GM21737 (cell line): ENCODE data around the gene FIBP.
"Not testable (repeated sequence)": the region's sequence is repeated elsewhere in the genome, so short reads cannot be mapped to it uniquely, and the experiment has no call there.

Experiments used
- ATAC-seq: cut with Tn5 transposase; IDR thresholded peaks from one replicate; pipeline ENCODE4 v1.9.1; 2021; ENCODE audit warnings: mild to moderate bottlenecking, moderate library complexity; ENCODE audit not compliant: unreplicated experiment

The FIBP gene

GRCh38 chr11:65915101-65915820 is 27.0 kb upstream of the FIBP start:
- no peak for ATAC-seq

- ATAC-seq: no peak
Observed at GRCh38 chr11:65912845-65913244, 24.6 kb upstream of the FIBP start.

GRCh38 chr11:65911682-65912568 is 23.7 kb upstream of the FIBP start:
- no peak for ATAC-seq

DNA sequence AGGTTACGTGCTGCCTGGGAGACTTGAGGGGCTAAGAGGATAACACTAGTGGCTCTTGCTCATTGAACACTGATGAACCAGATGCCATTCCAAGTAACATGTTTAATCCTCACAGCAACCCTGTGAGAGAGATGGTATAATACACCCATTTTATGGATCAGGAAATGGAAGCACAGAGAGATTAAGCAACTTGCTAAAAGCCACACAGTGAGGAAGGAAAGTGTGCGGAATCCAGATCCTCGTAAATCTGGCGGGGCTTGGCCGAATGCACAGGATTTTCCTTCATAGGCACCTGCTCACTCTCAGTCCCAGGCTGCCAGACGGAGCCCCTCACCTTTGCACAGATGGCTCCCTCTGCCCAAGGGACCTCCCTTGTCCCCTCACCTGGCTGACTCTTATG is 19.6 kb upstream of the FIBP start:
- no peak for ATAC-seq

- no peak for ATAC-seq
Observed at GRCh38 chr11:65906602-65907001, 18.3 kb upstream of the FIBP start.

GRCh38 chr11:65903715-65904114 is 15.4 kb upstream of the FIBP start:
- ATAC-seq: no peak

DNA sequence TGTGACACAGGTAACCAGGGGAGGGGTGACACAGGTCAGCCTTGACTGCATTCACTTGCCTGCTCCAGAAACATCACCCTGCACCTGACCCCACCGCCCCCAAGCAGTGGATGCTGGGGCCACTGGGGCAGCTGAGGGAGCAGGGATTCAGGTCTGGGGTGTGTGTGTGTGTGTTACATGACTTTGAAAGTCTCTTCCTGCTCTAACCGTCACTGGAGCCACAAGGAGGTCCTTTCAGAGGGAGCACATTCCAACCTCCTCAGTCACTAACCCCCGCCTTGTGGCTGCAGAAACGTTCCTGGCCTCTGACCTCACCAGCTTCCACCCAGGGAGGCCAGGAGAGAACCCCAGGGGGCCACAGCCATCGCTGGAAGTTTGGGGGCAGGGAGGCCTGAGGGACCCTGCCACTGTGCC is 14.8 kb upstream of the FIBP start:
- ATAC-seq: no peak

GRCh38 chr11:65900899-65901180 is 12.6 kb upstream of the FIBP start:
- no peak for ATAC-seq

GRCh38 chr11:65900125-65900898 is 12.0 kb upstream of the FIBP start, which contains the start of gene FOSL1:
TSS of gene FOSL1 (minus strand) at chr11:65900388. CDS start at chr11:65900339, 49 bp downstream.
- ATAC-seq: peak; percentile 69

DNA sequence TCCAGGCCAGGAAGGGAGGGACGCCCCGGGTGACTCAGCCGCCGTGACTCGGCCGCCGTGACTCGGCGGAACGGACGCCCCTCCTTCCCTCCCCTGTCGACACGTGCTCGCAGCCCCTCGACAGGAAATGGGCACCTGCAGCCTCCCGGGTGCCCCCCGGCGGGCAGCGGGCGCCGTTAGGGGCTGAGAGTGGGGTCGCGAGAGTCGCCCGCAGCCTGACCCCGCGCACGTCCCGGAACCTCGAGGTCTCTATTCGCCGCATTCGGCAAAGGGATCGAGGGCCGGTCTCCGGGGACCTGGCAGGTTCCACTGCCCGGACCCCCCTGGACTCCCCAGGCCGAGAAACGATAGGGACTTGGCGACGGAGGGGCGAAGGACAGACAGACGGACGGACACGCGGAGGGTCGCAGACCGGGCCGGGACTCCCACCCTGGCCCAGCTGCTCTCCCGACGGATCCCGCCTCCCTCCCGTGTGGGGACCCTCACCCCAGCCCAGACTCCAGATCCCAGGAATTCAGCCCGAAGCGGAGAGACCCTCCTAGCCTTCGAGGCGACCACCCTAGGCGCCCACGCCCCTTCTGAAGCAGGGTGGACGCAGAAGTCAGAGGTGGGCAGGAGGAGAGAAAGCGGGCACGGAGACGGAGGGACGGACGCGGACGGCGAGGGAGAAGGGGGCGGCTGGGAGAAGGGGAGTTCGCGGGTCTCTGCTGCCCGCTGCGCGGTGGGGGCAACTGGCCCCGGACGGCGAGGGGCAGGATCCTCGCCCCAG is 11.3 kb upstream of the FIBP start:
- no peak for ATAC-seq

- no peak for ATAC-seq
Observed at GRCh38 chr11:65898656-65899355, 10.5 kb upstream of the FIBP start.

GRCh38 chr11:65897020-65897471 is 8.8 kb upstream of the FIBP start:
- no peak for ATAC-seq

DNA sequence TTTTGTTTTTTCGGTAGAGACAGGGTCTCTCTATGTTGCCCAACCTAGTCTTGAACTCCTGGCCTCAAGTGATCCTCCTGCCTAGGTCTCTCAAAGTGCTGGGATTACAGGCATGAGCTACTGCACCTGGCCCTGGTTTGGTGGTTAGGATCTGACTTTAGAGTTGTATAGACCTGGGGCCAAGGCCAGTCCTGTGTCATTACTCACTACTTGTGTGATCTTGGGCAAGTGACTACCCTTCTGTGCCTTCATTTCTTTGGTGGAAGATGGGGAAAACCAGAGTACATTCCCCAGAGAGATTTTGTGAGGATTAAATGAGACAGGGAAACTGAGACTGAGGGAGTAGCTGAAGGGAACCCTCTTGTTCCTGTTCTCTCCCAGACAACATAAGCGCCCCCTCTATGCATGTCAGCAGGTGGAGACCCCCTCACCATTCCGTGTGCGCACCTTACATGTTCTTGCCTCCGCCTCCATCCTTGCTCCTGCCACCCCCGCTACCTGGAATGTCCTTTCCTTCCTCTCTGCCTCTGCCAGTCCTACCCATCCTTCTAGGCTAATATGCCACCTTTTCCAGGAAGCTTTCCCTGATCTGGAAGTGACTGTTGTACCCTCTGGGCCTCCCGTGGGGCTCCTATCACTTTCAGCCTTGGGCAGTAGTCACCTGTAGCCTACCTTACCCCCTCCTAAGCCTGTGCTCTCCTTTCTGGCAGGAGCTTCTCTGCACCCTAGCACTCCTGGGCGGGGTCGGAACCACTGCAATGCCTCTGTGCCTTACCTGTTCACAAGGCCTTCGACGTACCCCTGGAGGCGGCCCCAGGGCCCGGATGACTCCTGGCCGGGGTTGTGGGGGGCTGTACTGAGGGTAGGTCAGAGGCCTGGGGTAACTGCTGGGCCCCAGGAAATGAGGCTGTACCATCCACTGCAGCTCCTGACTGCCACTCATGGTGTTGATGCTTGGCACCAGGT is 8.0 kb upstream of the FIBP start:
- no peak for ATAC-seq

DNA sequence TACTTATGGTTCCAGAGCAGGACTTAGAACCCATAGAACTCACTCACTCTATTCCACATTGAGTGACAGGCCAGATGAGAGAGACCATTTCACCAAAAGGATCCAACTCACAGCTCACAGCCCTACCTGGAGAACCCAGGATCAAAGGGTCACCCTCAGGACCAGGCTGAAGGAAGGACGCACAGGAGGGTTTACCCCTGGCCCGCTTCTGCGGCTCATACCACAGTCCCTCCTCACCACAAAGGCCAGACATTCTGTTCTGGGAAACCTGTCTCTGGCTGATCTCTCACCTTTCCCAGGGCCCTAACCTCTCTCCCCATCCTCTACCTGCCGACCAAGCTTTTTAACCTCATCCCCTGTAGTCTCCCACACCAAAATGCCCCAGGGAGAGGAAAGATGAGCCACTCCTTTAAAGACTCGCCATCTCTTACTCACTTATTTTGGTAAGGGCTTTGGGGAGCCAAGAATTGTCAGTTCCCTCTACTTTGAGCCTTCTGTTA is 7.3 kb upstream of the FIBP start:
- no peak for ATAC-seq

GRCh38 chr11:65894034-65894591 is 5.8 kb upstream of the FIBP start:
- no peak for ATAC-seq

- no peak for ATAC-seq
Observed at GRCh38 chr11:65892661-65893317, 4.5 kb upstream of the FIBP start.

- ATAC-seq: not testable (repeated sequence)
Observed at GRCh38 chr11:65892137-65892540, 3.9 kb upstream of the FIBP start.
